Measurements from ENCODE around the gene PLSCR1.

PLSCR1 gene

GRCh38 chr3:146472611-146473010 lies 71.8 kb downstream of the PLSCR1 start:
- no peaks in the 10 kb centered on the region for H3K9me3 ChIP-seq (ENCODE audit: control insufficient read depth, low read length)
- H3K4me3 ChIP-seq (ENCODE audit: extremely low read depth, insufficient read depth, low read length, poor library complexity, severe bottlenecking) = no peak overlapping the region
- WGBS, 2 experiments (ENCODE audit: insufficient coverage in 2 of 2) = no CpG with 5 or more reads among the region's 1 CpG
- H3K36me3 ChIP-seq (ENCODE audit: control insufficient read depth, insufficient read depth, low read length) = no peaks in the 10 kb centered on the region
- no peaks in the 10 kb centered on the region for H3K4me1 ChIP-seq (ENCODE audit: control insufficient read depth, insufficient read depth, low read length, poor library complexity, severe bottlenecking)
- H3K27ac ChIP-seq (ENCODE audit: low read depth, low read length, severe bottlenecking) = no peak overlapping the region

GRCh38 chr3:146471012-146471411 lies 73.4 kb downstream of the PLSCR1 start:
- H3K4me3 ChIP-seq (ENCODE audit: extremely low read depth, insufficient read depth, low read length, poor library complexity, severe bottlenecking) = no peak overlapping the region
- no peak overlapping the region for H3K27ac ChIP-seq (ENCODE audit: low read depth, low read length, severe bottlenecking)
- WGBS, 2 experiments (ENCODE audit: insufficient coverage in 2 of 2) = no CpG with 5 or more reads among the region's 1 CpG
- H3K36me3 ChIP-seq (ENCODE audit: control insufficient read depth, insufficient read depth, low read length) = no peaks in the 10 kb centered on the region
- no peaks in the 10 kb centered on the region for H3K9me3 ChIP-seq (ENCODE audit: control insufficient read depth, low read length)
- no peaks in the 10 kb centered on the region for H3K4me1 ChIP-seq (ENCODE audit: control insufficient read depth, insufficient read depth, low read length, poor library complexity, severe bottlenecking)

GRCh38 chr3:146470425-146470990 lies 73.9 kb downstream of the PLSCR1 start:
- WGBS, 2 experiments (ENCODE audit: insufficient coverage in 2 of 2) = 75 to 82% methylated on average over 2 to 5 of the region's 9 CpGs
- H3K27ac ChIP-seq (ENCODE audit: low read depth, low read length, severe bottlenecking) = no peak overlapping the region

GRCh38 chr3:146469150-146470017 lies 75.0 kb downstream of the PLSCR1 start, which contains the start of gene PLSCR2:
TSS of gene PLSCR2 (minus strand) at chr3:146469561. CDS start at chr3:146459904, 9,657 bp downstream.
- H3K4me3 ChIP-seq (ENCODE audit: extremely low read depth, insufficient read depth, low read length, poor library complexity, severe bottlenecking) = no peak within 1 kb of the TSS
- no peaks in the 10 kb centered on the region for H3K36me3 ChIP-seq (ENCODE audit: control insufficient read depth, insufficient read depth, low read length)
- no peaks in the 10 kb centered on the region for H3K9me3 ChIP-seq (ENCODE audit: control insufficient read depth, low read length)
- WGBS, 2 experiments (ENCODE audit: insufficient coverage in 2 of 2) = 85 to 86% methylated on average over 39 to 47 of the region's 51 CpGs
- no peaks in the 10 kb centered on the region for H3K4me1 ChIP-seq (ENCODE audit: control insufficient read depth, insufficient read depth, low read length, poor library complexity, severe bottlenecking)
- H3K27ac ChIP-seq (ENCODE audit: low read depth, low read length, severe bottlenecking) = no peak within 1 kb of the TSS

More at GRCh38 chr3:146470425-146470990, 73.9 kb downstream of the PLSCR1 start:
- H3K4me3 ChIP-seq (ENCODE audit: extremely low read depth, insufficient read depth, low read length, poor library complexity, severe bottlenecking) = no peak overlapping the region
- H3K4me1 ChIP-seq (ENCODE audit: control insufficient read depth, insufficient read depth, low read length, poor library complexity, severe bottlenecking) = no peaks in the 10 kb centered on the region
- no peaks in the 10 kb centered on the region for H3K36me3 ChIP-seq (ENCODE audit: control insufficient read depth, insufficient read depth, low read length)
- H3K9me3 ChIP-seq (ENCODE audit: control insufficient read depth, low read length) = no peaks in the 10 kb centered on the region

GRCh38 chr3:146468671-146469149 lies 75.7 kb downstream of the PLSCR1 start:
- Histone ChIP-seq H3K9me3 (ENCODE audit: control insufficient read depth, low read length) (no peaks in the 10 kb centered on the region), H3K4me1 (ENCODE audit: control insufficient read depth, insufficient read depth, low read length, poor library complexity, severe bottlenecking) (no peaks in the 10 kb centered on the region), H3K4me3 (ENCODE audit: extremely low read depth, insufficient read depth, low read length, poor library complexity, severe bottlenecking) (no peak overlapping the region), H3K36me3 (ENCODE audit: control insufficient read depth, insufficient read depth, low read length) (no peaks in the 10 kb centered on the region), H3K27ac (ENCODE audit: low read depth, low read length, severe bottlenecking) (no peak overlapping the region)
- WGBS, 2 experiments (ENCODE audit: insufficient coverage in 2 of 2) = 86 to 93% methylated on average over 9 to 10 of the region's 10 CpGs

GRCh38 chr3:146468234-146468633 lies 76.2 kb downstream of the PLSCR1 start:
- Histone ChIP-seq H3K36me3 (ENCODE audit: control insufficient read depth, insufficient read depth, low read length) (no peaks in the 10 kb centered on the region), H3K4me1 (ENCODE audit: control insufficient read depth, insufficient read depth, low read length, poor library complexity, severe bottlenecking) (no peaks in the 10 kb centered on the region), H3K9me3 (ENCODE audit: control insufficient read depth, low read length) (no peaks in the 10 kb centered on the region), H3K27ac (ENCODE audit: low read depth, low read length, severe bottlenecking) (no peak overlapping the region), H3K4me3 (ENCODE audit: extremely low read depth, insufficient read depth, low read length, poor library complexity, severe bottlenecking) (no peak overlapping the region)
- 83 to 86% methylated on average over 3 to 4 of the region's 4 CpGs for WGBS, 2 experiments (ENCODE audit: insufficient coverage in 2 of 2)

GRCh38 chr3:146466604-146467003 lies 77.8 kb downstream of the PLSCR1 start:
- Histone ChIP-seq H3K27ac (ENCODE audit: low read depth, low read length, severe bottlenecking) (no peak overlapping the region), H3K36me3 (ENCODE audit: control insufficient read depth, insufficient read depth, low read length) (no peaks in the 10 kb centered on the region), H3K4me1 (ENCODE audit: control insufficient read depth, insufficient read depth, low read length, poor library complexity, severe bottlenecking) (no peaks in the 10 kb centered on the region), H3K9me3 (ENCODE audit: control insufficient read depth, low read length) (no peaks in the 10 kb centered on the region), H3K4me3 (ENCODE audit: extremely low read depth, insufficient read depth, low read length, poor library complexity, severe bottlenecking) (no peak overlapping the region)
- no CpG with 5 or more reads among the region's 1 CpG for WGBS, 2 experiments (ENCODE audit: insufficient coverage in 2 of 2)

GRCh38 chr3:146465693-146466465 lies 78.5 kb downstream of the PLSCR1 start:
- Histone ChIP-seq H3K4me3 (ENCODE audit: extremely low read depth, insufficient read depth, low read length, poor library complexity, severe bottlenecking) (no peak overlapping the region), H3K9me3 (ENCODE audit: control insufficient read depth, low read length) (no peaks in the 10 kb centered on the region), H3K27ac (ENCODE audit: low read depth, low read length, severe bottlenecking) (no peak overlapping the region), H3K36me3 (ENCODE audit: control insufficient read depth, insufficient read depth, low read length) (no peaks in the 10 kb centered on the region), H3K4me1 (ENCODE audit: control insufficient read depth, insufficient read depth, low read length, poor library complexity, severe bottlenecking) (no peaks in the 10 kb centered on the region)
- 94% methylated on average over 2 of the region's 6 CpGs; no CpG with 5 or more reads in 1 of the 2 experiments for WGBS, 2 experiments (ENCODE audit: insufficient coverage in 2 of 2)
